MCF 10A (cell line): ENCODE results near the gene SOX10. TPM values are rescaled to one million over a fixed set of nuclear protein-coding genes. Genes with fewer than 3 reads are reported as not detected.
"Not testable (repeated sequence)": the region's sequence is repeated elsewhere in the genome, so short reads cannot be mapped to it uniquely, and the experiment has no call there.

Source experiments
- BruUV-seq: library from RNA; stranded (reverse); fragments of 400-500 nt; replicated peaks from 2 replicates; lab custom pipeline; 2021; lab: Mats Ljungman, UMichigan
- CTCF ChIA-PET: fragments of 300-600 bp; sonication (Branson Sonifier 250); formaldehyde crosslinking; extraction: SDS; loops from one replicate; lab custom pipeline; 2021; ENCODE audit warnings: antibody characterized with exemption, inconsistent platforms; lab: Yijun Ruan, JAX
- POLR2A ChIA-PET: fragments of 300-600, 350-650 bp; sonication (Branson Sonifier 250); formaldehyde crosslinking; extraction: SDS; loops from one replicate; lab custom pipeline; 2020; ENCODE audit warnings: antibody characterized with exemption, inconsistent platforms; lab: Yijun Ruan, JAX
- DNase-seq: peaks from one replicate; pipeline ENCODE4 v3.0.0-alpha.2; 2018; ENCODE audit not compliant: unreplicated experiment
- H3K27ac Mint-ChIP-seq: one replicate; pipeline ENCODE4 v1.8.0; 2022; ENCODE audit warnings: mild to moderate bottlenecking, low read depth, mixed read lengths; ENCODE audit not compliant: unreplicated experiment
- H3K27me3 Mint-ChIP-seq: one replicate; pipeline ENCODE4 v1.8.0; 2022; ENCODE audit warnings: mixed read lengths; ENCODE audit not compliant: insufficient read depth, unreplicated experiment
- H3K36me3 Mint-ChIP-seq: one replicate; pipeline ENCODE4 v1.8.0; 2022; ENCODE audit warnings: mild to moderate bottlenecking, moderate library complexity, mixed read lengths; ENCODE audit not compliant: insufficient read depth, unreplicated experiment
- H3K4me1 Mint-ChIP-seq: one replicate; pipeline ENCODE4 v1.8.0; 2022; ENCODE audit warnings: mixed read lengths; ENCODE audit not compliant: insufficient read depth, unreplicated experiment
- H3K4me3 Mint-ChIP-seq: one replicate; pipeline ENCODE4 v1.8.0; 2022; ENCODE audit warnings: mild to moderate bottlenecking, moderate library complexity, mixed read lengths; ENCODE audit not compliant: unreplicated experiment
- H3K9me3 Mint-ChIP-seq: one replicate; pipeline ENCODE4 v1.8.0; 2022; ENCODE audit warnings: mixed read lengths; ENCODE audit not compliant: unreplicated experiment
- CTCF ChIP-seq: fragments of 200-600 bp; IDR thresholded peaks from one replicate; pipeline ENCODE4 v1.8.0; 2022; ENCODE audit warnings: antibody characterized with exemption, mild to moderate bottlenecking; ENCODE audit not compliant: unreplicated experiment
- intact Hi-C: fragments of 100-400 bp; cut with micrococcal nuclease; formaldehyde crosslinking; loops from 2 replicates; pipeline ENCODE4 v1.14.1; 2022
- total RNA-seq: library from RNA; stranded (reverse); gene quantifications from 2 replicates; pipeline ENCODE4 v1.2.3, GENCODE V29; 2022

Gene SOX10
- total RNA-seq, 1 experiment from 2014 or later = not detected

- ChIA-PET CTCF (interaction anchor here (0.6 to 2.1 kb wide), 11 partner anchors 11 to 90 kb away, joined by 3 to 10 read pairs (median 4); no protein-coding TSS in a partner anchor), POLR2A (interaction anchor here (0.7 to 3.9 kb wide), 21 partner anchors 9 to 360 kb away, joined by 3 to 32 read pairs (median 6); partner anchors contain the start of genes ANKRD54, GCAT, MICALL1 and PDXP)
- DNase-seq = peak; percentile 96
- H3K4me3 Mint-ChIP-seq = peak within 1 kb of the TSS; percentile 76
- H3K27me3 Mint-ChIP-seq = no peaks in the 10 kb centered on the region
- no peak for TF ChIP-seq CTCF
- peaks cover 42% of the 10 kb centered on the region for H3K36me3 Mint-ChIP-seq
- H3K4me1 Mint-ChIP-seq = peaks cover 18% of the 10 kb centered on the region
- no peaks in the 10 kb centered on the region for H3K9me3 Mint-ChIP-seq
- TSS peak; percentile 21 for BruUV-seq
- intact Hi-C loops = loop anchor here (1.0 kb wide), 1 partner anchor 19 kb away; no protein-coding TSS in a partner anchor
- peak within 1 kb of the TSS; percentile 84 for H3K27ac Mint-ChIP-seq
Measured at GRCh38 chr22:37953437-37954179, 30.7 kb downstream of the SOX10 start, which contains the start of the genes C22orf23 and POLR2F. Gene C22orf23 (minus strand): TSS chr22:37953601. CDS start chr22:37953149, 452 bp downstream. Gene POLR2F (plus strand): TSS chr22:37953699. CDS start chr22:37953788, 89 bp downstream.

GRCh38 chr22:37953062-37953436 is 31.3 kb downstream of the SOX10 start:
- no peaks in the 10 kb centered on the region for H3K27me3 Mint-ChIP-seq
- intact Hi-C loops = loop anchor here (1.0 kb wide), 1 partner anchor 19 kb away; no protein-coding TSS in a partner anchor
- TF ChIP-seq CTCF = no peak
- peaks cover 36% of the 10 kb centered on the region for H3K36me3 Mint-ChIP-seq
- BruUV-seq = no TSS peak
- ChIA-PET POLR2A (interaction anchor here (0.7 to 3.9 kb wide), 17 partner anchors 10 to 294 kb away, joined by 3 to 32 read pairs (median 7); partner anchors contain the start of genes ANKRD54, GCAT, MICALL1 and PDXP), CTCF (interaction anchor here (0.6 to 2.1 kb wide), 7 partner anchors 19 to 88 kb away, joined by 3 to 10 read pairs (median 4); no protein-coding TSS in a partner anchor)
- H3K9me3 Mint-ChIP-seq = no peaks in the 10 kb centered on the region
- H3K4me3 Mint-ChIP-seq = peak overlapping the region; percentile 76
- peaks cover 17% of the 10 kb centered on the region for H3K4me1 Mint-ChIP-seq
- H3K27ac Mint-ChIP-seq = peak overlapping the region; percentile 84
- DNase-seq = no peak

- DNase-seq, BruUV-seq, H3K27me3 Mint-ChIP-seq, H3K9me3 Mint-ChIP-seq: not testable (repeated sequence)
- CTCF ChIA-PET = interaction anchor here (0.9 to 1.5 kb wide), 4 partner anchors 19 to 87 kb away, joined by 3 to 6 read pairs (median 4); partner anchors contain the start of gene MICALL1
- POLR2A ChIA-PET = interaction anchor here (0.7 to 3.9 kb wide), 8 partner anchors 10 to 319 kb away, joined by 3 to 27 read pairs (median 9); partner anchors contain the start of genes ANKRD54 and GCAT
- intact Hi-C loops = loop anchor here (1.0 kb wide), 1 partner anchor 18 kb away; no protein-coding TSS in a partner anchor
- Mint-ChIP-seq H3K4me3 (peak overlapping the region; percentile 76), H3K36me3 (peaks cover 32% of the 10 kb centered on the region), H3K4me1 (peaks cover 13% of the 10 kb centered on the region), H3K27ac (peak overlapping the region; percentile 84)
Measured at GRCh38 chr22:37952629-37953028, 31.7 kb downstream of the SOX10 start.

GRCh38 chr22:37951305-37951704 is 33.0 kb downstream of the SOX10 start:
- TF ChIP-seq CTCF = no peak
- no TSS peak for BruUV-seq
- CTCF ChIA-PET = interaction anchor here (0.7 to 1.6 kb wide), 2 partner anchors 13 to 26 kb away, joined by 3 to 5 read pairs; no protein-coding TSS in a partner anchor
- Mint-ChIP-seq H3K27me3 (no peaks in the 10 kb centered on the region), H3K4me1 (peaks cover 12% of the 10 kb centered on the region), H3K9me3 (no peaks in the 10 kb centered on the region), H3K4me3 (no peak overlapping the region), H3K36me3 (peaks cover 24% of the 10 kb centered on the region), H3K27ac (no peak overlapping the region)
- intact Hi-C loops = no loop called here
- DNase-seq = no peak
- POLR2A ChIA-PET = interaction anchor here (2.5 to 3.9 kb wide), 2 partner anchors 43 to 54 kb away, joined by 7 to 27 read pairs; no protein-coding TSS in a partner anchor

GRCh38 chr22:37947142-37947795 is 37.1 kb downstream of the SOX10 start:
- DNase-seq, H3K27ac Mint-ChIP-seq, H3K9me3 Mint-ChIP-seq, BruUV-seq, H3K4me3 Mint-ChIP-seq, H3K4me1 Mint-ChIP-seq, intact Hi-C loops, H3K27me3 Mint-ChIP-seq: not testable (repeated sequence)
- ChIA-PET CTCF (interaction anchor here (1.0 kb wide), 1 partner anchor 12 kb away, joined by 5 read pairs; no protein-coding TSS in a partner anchor), POLR2A (interaction anchor here (0.6 to 0.9 kb wide), 3 partner anchors 9 to 254 kb away, joined by 3 to 4 read pairs (median 3); partner anchors contain the start of gene MICALL1)
- peaks cover 37% of the 10 kb centered on the region for H3K36me3 Mint-ChIP-seq

- intact Hi-C loops, H3K4me1 Mint-ChIP-seq, H3K27ac Mint-ChIP-seq, H3K27me3 Mint-ChIP-seq, H3K4me3 Mint-ChIP-seq, BruUV-seq, H3K9me3 Mint-ChIP-seq, DNase-seq, POLR2A ChIA-PET: not testable (repeated sequence)
- CTCF ChIA-PET = interaction anchor here (2.8 kb wide), 1 partner anchor 11 kb away, joined by 14 read pairs; no protein-coding TSS in a partner anchor
- H3K36me3 Mint-ChIP-seq = peaks cover 57% of the 10 kb centered on the region
Measured at GRCh38 chr22:37944423-37944822, 39.9 kb downstream of the SOX10 start.
